Tibial nerve (tissue), 4 donors: ENCODE measurements around the gene RAB3IL1. TPM values are rescaled to one million over a fixed set of nuclear protein-coding genes. Genes with fewer than 3 reads are reported as not detected.
A peak's percentile ranks its signal among the peaks of the same experiment; 100 is the strongest.

Experiments
- DNase-seq, 2 donors: peaks; one replicate each; pipeline ENCODE4 v3.0.0-alpha.2; 2019; ENCODE audit warnings: low spot score in 2 of 2
- H3K27ac ChIP-seq, 4 donors: fragments of 200-600 bp; sonication (generic) in 3 of 4; one replicate each; pipeline ENCODE4 v1.5.1; 2017 to 2019; ENCODE audit warnings: mild to moderate bottlenecking in 1 of 4
- H3K27me3 ChIP-seq, 2 donors: fragments of 200-600 bp; sonication (generic) in 1 of 2; one replicate each; pipeline versions ENCODE4 v1.5.1 to v1.6.0; 2017 to 2019
- H3K36me3 ChIP-seq, 3 donors: fragments of 200-600 bp; sonication (generic); one replicate each; pipeline ENCODE4 v1.5.1; 2018 to 2019
- H3K4me1 ChIP-seq, 4 donors: fragments of 200-600 bp; sonication (generic) in 3 of 4; one replicate each; pipeline ENCODE4 v1.5.1; 2017 to 2019
- H3K4me3 ChIP-seq, 4 donors: fragments of 200-600 bp; sonication (generic) in 3 of 4; one replicate each; pipeline ENCODE4 v1.5.1; 2017 to 2019; ENCODE audit warnings: mild to moderate bottlenecking in 1 of 4, moderate library complexity in 1 of 4
- H3K9me3 ChIP-seq, 4 donors: fragments of 200-600 bp; sonication (generic) in 3 of 4; one replicate each; pipeline ENCODE4 v1.5.1; 2017 to 2019
- EP300 ChIP-seq, 2 donors: sonication (generic); formaldehyde crosslinking; IDR thresholded peaks; one replicate each; pipeline ENCODE4 v1.6.1; 2017; ENCODE audit warnings: antibody characterized with exemption in 2 of 2, mild to moderate bottlenecking in 1 of 2
- POLR2A ChIP-seq, 2 donors: fragments of 450-650 bp; IDR thresholded peaks; one replicate each; pipeline ENCODE4 v1.6.1; 2017; ENCODE audit warnings: antibody characterized with exemption in 2 of 2, mild to moderate bottlenecking in 2 of 2, moderate library complexity in 2 of 2
- WGBS, 2 donors: methylation state at CpG; one replicate each; pipeline ENCODE4 v1.1.5; 2018; 5-methylcytosine and 5-hydroxymethylcytosine counted together
- total RNA-seq, 4 donors: library from RNA; depleted of rRNA; stranded (reverse); fragments of >200 nt; gene quantifications; one replicate each; pipeline ENCODE4 v1.1.0, GENCODE V29; 2016
- TF ChIP-seq, protein P1 (sequence below), 5 experiments: fragments of 200-600 bp in 3 of 5; fragments of 450-650 bp in 2 of 5; sonication (generic) in 3 of 5; IDR thresholded peaks; one replicate each; pipeline ENCODE4 v1.5.1; 2016 to 2019; ENCODE audit warnings: antibody characterized with exemption in 5 of 5, mild to moderate bottlenecking in 3 of 5, moderate library complexity in 2 of 5

The RAB3IL1 gene
- total RNA-seq, 4 donors from 2014 or later: 58.8 to 127 (median 71.1) TPM

DNA sequence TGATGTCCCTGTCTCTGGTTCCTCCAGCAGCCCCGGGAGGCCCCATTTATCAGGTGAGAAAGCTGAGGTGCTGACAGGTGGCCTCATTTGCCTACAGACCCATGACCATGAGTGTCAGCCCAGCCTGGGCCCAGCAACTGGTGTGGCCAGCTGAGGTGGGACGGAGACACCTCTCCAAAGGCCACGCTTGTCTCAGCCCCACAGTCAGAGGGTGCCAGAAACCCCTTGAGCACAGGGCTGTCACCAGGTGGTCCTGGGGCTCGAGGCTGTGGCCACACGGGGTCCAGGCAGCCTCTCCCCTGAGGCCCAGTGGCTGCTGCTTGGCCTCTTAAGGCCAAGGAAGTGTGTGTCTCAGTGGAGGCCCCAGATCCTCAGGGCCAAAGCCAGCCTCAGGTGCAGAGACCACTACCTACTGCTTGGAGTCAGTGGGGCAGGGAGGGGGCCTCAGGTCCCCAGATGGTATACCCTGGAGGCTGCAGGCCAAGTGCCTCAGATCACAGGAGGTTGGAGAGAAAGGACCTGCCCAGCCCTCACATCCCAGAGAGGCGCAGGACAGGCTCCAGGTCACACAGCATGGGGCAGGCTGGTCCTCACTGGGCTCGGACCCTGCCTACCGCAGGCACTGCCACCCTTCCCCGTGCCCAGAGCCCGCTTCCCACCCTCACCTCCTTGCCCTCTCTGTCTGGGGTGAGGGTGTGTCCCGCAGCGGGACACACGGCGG, 11.4 kb downstream of the RAB3IL1 start:
- no peaks in the 10 kb centered on the region for H3K9me3 ChIP-seq
- TF ChIP-seq POLR2A (IDR thresholded peaks at IDR 0.05) (no peak), EP300 (IDR thresholded peaks at IDR 0.05) (no peak)
- TF ChIP-seq, protein P1, sequence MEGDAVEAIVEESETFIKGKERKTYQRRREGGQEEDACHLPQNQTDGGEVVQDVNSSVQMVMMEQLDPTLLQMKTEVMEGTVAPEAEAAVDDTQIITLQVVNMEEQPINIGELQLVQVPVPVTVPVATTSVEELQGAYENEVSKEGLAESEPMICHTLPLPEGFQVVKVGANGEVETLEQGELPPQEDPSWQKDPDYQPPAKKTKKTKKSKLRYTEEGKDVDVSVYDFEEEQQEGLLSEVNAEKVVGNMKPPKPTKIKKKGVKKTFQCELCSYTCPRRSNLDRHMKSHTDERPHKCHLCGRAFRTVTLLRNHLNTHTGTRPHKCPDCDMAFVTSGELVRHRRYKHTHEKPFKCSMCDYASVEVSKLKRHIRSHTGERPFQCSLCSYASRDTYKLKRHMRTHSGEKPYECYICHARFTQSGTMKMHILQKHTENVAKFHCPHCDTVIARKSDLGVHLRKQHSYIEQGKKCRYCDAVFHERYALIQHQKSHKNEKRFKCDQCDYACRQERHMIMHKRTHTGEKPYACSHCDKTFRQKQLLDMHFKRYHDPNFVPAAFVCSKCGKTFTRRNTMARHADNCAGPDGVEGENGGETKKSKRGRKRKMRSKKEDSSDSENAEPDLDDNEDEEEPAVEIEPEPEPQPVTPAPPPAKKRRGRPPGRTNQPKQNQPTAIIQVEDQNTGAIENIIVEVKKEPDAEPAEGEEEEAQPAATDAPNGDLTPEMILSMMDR (IDR thresholded peaks at IDR 0.05): no peak
- DNase-seq: no peak
- peak overlapping the region in 1 of 4 donors; percentile 36 for H3K27ac ChIP-seq
- no peaks in the 10 kb centered on the region for H3K27me3 ChIP-seq
- no peak overlapping the region for H3K4me3 ChIP-seq
- WGBS, 2 donors: 85 to 92% methylated on average over 12 to 14 of the region's 14 CpGs
- peaks cover 0 to 35% (median 17%) of the 10 kb centered on the region in 4 donors for H3K4me1 ChIP-seq
- peaks cover 0 to 70% (median 5%) of the 10 kb centered on the region in 3 donors for H3K36me3 ChIP-seq

DNA sequence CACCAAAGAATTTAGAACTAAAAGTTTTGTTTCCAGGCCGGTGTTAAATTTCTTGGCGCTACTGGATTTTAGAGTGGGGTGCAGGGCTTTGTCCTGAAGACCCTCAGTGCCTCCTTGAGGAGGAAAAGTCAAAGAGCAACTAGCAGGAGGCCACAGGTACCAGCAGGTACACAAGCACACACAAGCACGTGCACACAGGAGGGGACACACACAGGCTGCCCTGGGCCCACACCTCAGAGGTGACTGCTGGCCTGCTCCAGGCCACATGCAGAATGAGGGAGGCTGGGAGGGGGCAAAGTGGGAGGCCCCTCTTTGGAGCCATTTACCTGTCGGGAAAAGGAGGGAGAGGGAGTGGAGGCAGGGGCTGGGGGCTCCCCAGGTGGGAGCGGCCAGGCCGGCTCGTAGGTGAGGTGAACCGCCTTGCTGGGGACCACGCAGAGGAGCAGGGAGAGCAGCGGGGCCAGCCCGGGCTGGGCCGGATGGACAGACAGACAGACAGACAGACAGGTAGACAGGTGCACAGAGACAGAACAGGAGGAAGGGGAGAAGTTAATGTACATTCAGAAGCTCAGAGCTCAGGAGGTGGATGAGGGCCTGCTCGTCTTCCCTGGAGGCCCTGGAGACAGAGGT, 12.2 kb downstream of the RAB3IL1 start:
- Histone ChIP-seq H3K4me1 (peaks cover 0 to 27% (median 10%) of the 10 kb centered on the region in 4 donors), H3K27me3 (no peaks in the 10 kb centered on the region), H3K9me3 (no peaks in the 10 kb centered on the region), H3K36me3 (peaks cover 0 to 78% (median 5%) of the 10 kb centered on the region in 3 donors), H3K4me3 (no peak overlapping the region), H3K27ac (peak overlapping the region in 1 of 4 donors; percentile 38)
- 86 to 90% methylated on average over 13 of the region's 13 CpGs for WGBS, 2 donors
- TF ChIP-seq POLR2A (IDR thresholded peaks at IDR 0.05) (no peak), EP300 (IDR thresholded peaks at IDR 0.05) (no peak)
- TF ChIP-seq, protein P1 (IDR thresholded peaks at IDR 0.05): no peak
- no peak for DNase-seq

DNA sequence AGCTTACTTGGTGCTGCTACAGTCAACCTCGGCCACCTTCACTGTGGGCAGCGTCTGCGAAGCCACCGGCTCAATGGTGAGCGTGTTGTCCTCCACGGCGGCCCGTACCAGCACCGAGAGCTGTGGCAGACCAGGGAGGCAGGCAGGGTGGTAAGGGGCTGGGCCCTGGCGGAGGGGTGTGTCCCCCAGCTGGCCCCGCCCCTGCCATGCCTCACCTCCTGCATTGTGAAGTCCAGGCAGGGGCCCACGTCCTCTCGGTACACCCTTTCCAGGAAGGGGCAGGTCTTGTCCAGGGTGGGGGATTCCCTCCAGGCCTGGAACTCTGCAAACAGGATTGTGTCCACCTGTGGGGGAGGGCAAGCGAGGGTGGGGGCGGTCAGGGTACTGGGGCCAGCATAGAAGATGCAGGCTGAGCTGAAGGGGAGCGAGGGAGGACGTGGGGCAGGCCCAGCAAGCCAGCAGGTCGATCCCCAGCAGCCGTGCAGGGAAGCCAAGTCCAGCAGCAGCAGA, 12.8 kb downstream of the RAB3IL1 start:
- Histone ChIP-seq H3K36me3 (peaks cover 0 to 83% (median 5%) of the 10 kb centered on the region in 3 donors), H3K27ac (peak overlapping the region in 1 of 4 donors; percentile 38), H3K27me3 (no peaks in the 10 kb centered on the region), H3K4me3 (no peak overlapping the region), H3K9me3 (no peaks in the 10 kb centered on the region), H3K4me1 (peaks cover 0 to 26% (median 7%) of the 10 kb centered on the region in 4 donors)
- no peak for DNase-seq
- WGBS, 2 donors: 43 to 70% methylated on average over 16 to 17 of the region's 19 CpGs
- TF ChIP-seq POLR2A (IDR thresholded peaks at IDR 0.05) (no peak), EP300 (IDR thresholded peaks at IDR 0.05) (no peak)
- TF ChIP-seq, protein P1 (IDR thresholded peaks at IDR 0.05): no peak

DNA sequence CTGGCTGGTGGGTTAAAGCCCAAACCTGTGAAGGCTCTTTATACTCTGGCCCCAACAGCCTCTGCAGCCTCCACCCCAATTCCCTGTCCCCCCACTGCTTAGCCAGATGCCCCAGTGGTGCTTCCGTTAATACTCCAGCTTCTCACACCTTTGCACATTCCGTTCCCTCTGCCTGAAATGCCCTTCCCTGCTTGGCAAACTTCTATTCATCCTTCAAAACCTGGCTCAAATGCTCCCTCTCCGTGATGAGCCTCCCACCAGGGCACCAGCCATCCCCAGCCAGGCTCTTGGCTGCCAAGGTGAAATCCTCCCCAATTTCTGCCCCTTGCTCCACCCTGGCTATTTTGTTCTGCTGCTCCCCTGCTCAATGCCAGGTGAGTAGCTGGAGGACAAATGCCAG, 13.5 kb downstream of the RAB3IL1 start:
- peak overlapping the region in 1 of 4 donors; percentile 38 for H3K27ac ChIP-seq
- no peak overlapping the region for H3K4me3 ChIP-seq
- H3K36me3 ChIP-seq: peaks cover 0 to 85% (median 5%) of the 10 kb centered on the region in 3 donors
- H3K9me3 ChIP-seq: no peaks in the 10 kb centered on the region
- no peak for DNase-seq
- TF ChIP-seq EP300 (IDR thresholded peaks at IDR 0.05) (no peak), POLR2A (IDR thresholded peaks at IDR 0.05) (no peak)
- TF ChIP-seq, protein P1 (IDR thresholded peaks at IDR 0.05): no peak
- 86 to 91% methylated on average over 3 of the region's 3 CpGs for WGBS, 2 donors
- H3K27me3 ChIP-seq: no peaks in the 10 kb centered on the region
- peaks cover 0 to 26% (median 7%) of the 10 kb centered on the region in 4 donors for H3K4me1 ChIP-seq

DNA sequence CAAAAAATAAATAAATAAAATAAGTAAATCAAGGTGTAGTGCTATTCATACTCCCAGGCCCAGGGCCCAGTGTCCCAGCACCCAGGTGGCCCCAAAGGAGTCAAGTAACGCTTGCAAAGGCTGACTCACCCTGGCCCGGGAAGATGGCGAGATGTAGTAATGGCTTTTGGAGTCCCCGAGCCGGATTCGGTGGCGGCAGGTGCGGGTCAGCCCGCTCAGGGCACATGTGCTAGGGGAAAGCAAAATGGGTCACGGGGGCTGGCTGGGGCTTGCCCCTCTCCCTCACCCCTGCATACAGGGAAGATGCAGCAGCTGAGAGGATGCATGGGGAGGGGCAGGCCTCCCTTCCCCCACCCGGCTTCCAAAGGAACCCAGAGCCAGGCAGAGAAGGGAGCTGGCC, 15.1 kb downstream of the RAB3IL1 start:
- H3K9me3 ChIP-seq: no peaks in the 10 kb centered on the region
- TF ChIP-seq POLR2A (IDR thresholded peaks at IDR 0.05): no peak
- TF ChIP-seq, protein P1 (IDR thresholded peaks at IDR 0.05): no peak
- no peak for TF ChIP-seq EP300 (IDR thresholded peaks at IDR 0.05)
- no peak overlapping the region for H3K4me3 ChIP-seq
- H3K27me3 ChIP-seq: no peaks in the 10 kb centered on the region
- H3K36me3 ChIP-seq: peaks cover 0 to 90% (median 4%) of the 10 kb centered on the region in 3 donors
- no peak overlapping the region for H3K27ac ChIP-seq
- 76 to 89% methylated on average over 11 of the region's 11 CpGs for WGBS, 2 donors
- H3K4me1 ChIP-seq: peaks cover 0 to 28% (median 12%) of the 10 kb centered on the region in 4 donors
- DNase-seq: no peak
